Mucosa of gallbladder (tissue), 1 donor: ENCODE results near the gene SLC37A1. TPM values are rescaled to one million over a fixed set of nuclear protein-coding genes. Genes with fewer than 3 reads are reported as not detected.

Source experiments
- DNase-seq: peaks from one replicate; pipeline ENCODE4 v3.0.0-alpha.2; 2020; ENCODE audit warnings: low spot score
- total RNA-seq: library from RNA; stranded (reverse); gene quantifications from one replicate; pipeline ENCODE4 v1.2.1, GENCODE V29; 2021
- donor health status: DM: no; HTN: no; CAD: no.

The SLC37A1 gene
- total RNA-seq, 1 donor from 2014 or later: 56.2 TPM

- no peak for DNase-seq
Observed at GRCh38 chr21:42505090-42505726, 8.4 kb upstream of the SLC37A1 start.

GRCh38 chr21:42507418-42507817 lies 6.2 kb upstream of the SLC37A1 start:
- DNase-seq: no peak

GRCh38 chr21:42508371-42508770 lies 5.3 kb upstream of the SLC37A1 start:
- no peak for DNase-seq

- DNase-seq: no peak
Observed at GRCh38 chr21:42509244-42509643, 4.4 kb upstream of the SLC37A1 start.

GRCh38 chr21:42512346-42513034 lies 1.2 kb upstream of the SLC37A1 start:
- DNase-seq: no peak

GRCh38 chr21:42513985-42514882 lies 582 bp downstream of the SLC37A1 start:
- DNase-seq: no peak

- DNase-seq: no peak
Observed at GRCh38 chr21:42514883-42515228, 1.2 kb downstream of the SLC37A1 start.

GRCh38 chr21:42515708-42516502 lies 2.3 kb downstream of the SLC37A1 start:
- DNase-seq: peak; percentile 68

- no peak for DNase-seq
Observed at GRCh38 chr21:42518215-42518614, 4.6 kb downstream of the SLC37A1 start.

- DNase-seq: no peak
Observed at GRCh38 chr21:42518626-42519025, 5.0 kb downstream of the SLC37A1 start.

- DNase-seq: no peak
Observed at GRCh38 chr21:42520628-42521253, 7.1 kb downstream of the SLC37A1 start.

GRCh38 chr21:42521384-42521783 lies 7.7 kb downstream of the SLC37A1 start:
- DNase-seq: no peak

- no peak for DNase-seq
Observed at GRCh38 chr21:42521805-42522204, 8.2 kb downstream of the SLC37A1 start.

- no peak for DNase-seq
Observed at GRCh38 chr21:42522271-42522670, 8.6 kb downstream of the SLC37A1 start.

GRCh38 chr21:42522771-42523170 lies 9.1 kb downstream of the SLC37A1 start:
- no peak for DNase-seq

GRCh38 chr21:42523211-42523610 lies 9.6 kb downstream of the SLC37A1 start:
- DNase-seq: no peak

- no peak for DNase-seq
Observed at GRCh38 chr21:42523941-42524340, 10.3 kb downstream of the SLC37A1 start.

GRCh38 chr21:42524341-42525028 lies 10.8 kb downstream of the SLC37A1 start:
- DNase-seq: peak; percentile 66

GRCh38 chr21:42525029-42525581 lies 11.5 kb downstream of the SLC37A1 start:
- no peak for DNase-seq

GRCh38 chr21:42525676-42526378 lies 12.2 kb downstream of the SLC37A1 start:
- DNase-seq: no peak
